Nephron (organoid): Measurements from ENCODE around the gene PSMC3.

ENCODE experiments used
- H3K27ac Mint-ChIP-seq, 3 experiments: 2 replicates each; pipeline ENCODE4 v1.8.0; 2020; ENCODE audit warnings: mixed read lengths in 3 of 3, mild to moderate bottlenecking in 2 of 3, moderate library complexity in 1 of 3
- H3K27me3 Mint-ChIP-seq: 2 replicates; pipeline ENCODE4 v1.8.0; 2021; ENCODE audit warnings: low read depth, mild to moderate bottlenecking, moderate library complexity, mixed read lengths
- H3K36me3 Mint-ChIP-seq: 2 replicates; pipeline ENCODE4 v1.8.0; 2020; ENCODE audit warnings: low read depth, mixed read lengths
- H3K4me1 Mint-ChIP-seq: 2 replicates; pipeline ENCODE4 v1.8.0; 2020; ENCODE audit warnings: mixed read lengths
- H3K4me3 Mint-ChIP-seq, 3 experiments: 2 replicates each; pipeline ENCODE4 v1.8.0; 2020; ENCODE audit warnings: mild to moderate bottlenecking in 3 of 3, mixed read lengths in 3 of 3, moderate library complexity in 2 of 3
- H3K9me3 Mint-ChIP-seq: 2 replicates; pipeline ENCODE4 v1.8.0; 2020; ENCODE audit warnings: mixed read lengths
- TF ChIP-seq, protein P1 (sequence below), 3 experiments: fragments of 200-600 bp; sonication (generic); IDR thresholded peaks; one replicate each; pipeline ENCODE4 v1.5.0; 2021; ENCODE audit warnings: antibody characterized with exemption in 3 of 3; ENCODE audit not compliant: unreplicated experiment in 3 of 3

Gene PSMC3

DNA sequence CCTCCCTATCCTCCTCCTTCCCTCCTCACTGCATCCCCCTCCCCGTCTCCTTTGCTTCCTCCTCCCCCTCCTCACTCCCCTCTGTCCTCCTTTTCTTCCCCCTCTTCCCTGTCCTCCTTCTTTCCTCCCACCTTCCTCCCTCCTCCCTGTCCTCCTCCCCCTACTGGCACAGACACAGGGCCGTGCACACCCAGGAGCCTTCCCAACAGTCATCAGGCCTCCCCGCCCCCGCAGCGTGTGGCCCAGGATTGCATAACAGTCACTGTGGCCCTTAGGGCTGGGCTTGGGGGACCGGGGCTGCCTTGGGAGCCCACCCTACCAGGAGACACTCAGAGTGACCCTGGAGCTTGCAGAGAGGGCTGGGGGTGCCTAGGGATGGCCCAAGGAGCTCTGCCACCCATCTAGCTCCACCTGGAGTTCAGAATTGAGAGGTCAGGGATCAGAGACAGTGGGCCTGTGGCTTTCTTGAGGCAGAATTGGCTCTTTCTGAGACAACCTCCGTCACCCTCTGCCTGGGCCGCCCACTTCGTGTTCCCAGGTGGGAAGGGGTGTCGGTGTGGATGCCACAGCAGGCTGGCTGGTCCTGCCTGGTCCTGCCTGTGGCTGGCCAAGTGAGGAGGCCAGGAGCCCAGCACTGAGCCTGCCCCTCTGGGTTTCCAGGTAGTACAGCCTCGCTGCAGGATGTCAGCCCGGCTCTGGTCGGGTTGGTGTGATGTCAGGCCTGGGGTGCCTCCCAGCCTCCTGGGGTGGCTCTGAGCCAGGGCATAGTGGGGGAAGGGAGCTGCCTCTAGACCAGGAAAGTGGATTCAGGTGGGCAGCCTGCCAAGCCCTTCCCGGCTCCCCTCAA is 49.5 kb downstream of the PSMC3 start:
- Mint-ChIP-seq H3K9me3 (no peaks in the 10 kb centered on the region), H3K36me3 (no peaks in the 10 kb centered on the region), H3K4me3 (no peak overlapping the region), H3K27ac (peak overlapping the region in 1 of 3 experiments; percentile 49), H3K27me3 (peaks cover 6% of the 10 kb centered on the region), H3K4me1 (no peaks in the 10 kb centered on the region)
- TF ChIP-seq, protein P1, sequence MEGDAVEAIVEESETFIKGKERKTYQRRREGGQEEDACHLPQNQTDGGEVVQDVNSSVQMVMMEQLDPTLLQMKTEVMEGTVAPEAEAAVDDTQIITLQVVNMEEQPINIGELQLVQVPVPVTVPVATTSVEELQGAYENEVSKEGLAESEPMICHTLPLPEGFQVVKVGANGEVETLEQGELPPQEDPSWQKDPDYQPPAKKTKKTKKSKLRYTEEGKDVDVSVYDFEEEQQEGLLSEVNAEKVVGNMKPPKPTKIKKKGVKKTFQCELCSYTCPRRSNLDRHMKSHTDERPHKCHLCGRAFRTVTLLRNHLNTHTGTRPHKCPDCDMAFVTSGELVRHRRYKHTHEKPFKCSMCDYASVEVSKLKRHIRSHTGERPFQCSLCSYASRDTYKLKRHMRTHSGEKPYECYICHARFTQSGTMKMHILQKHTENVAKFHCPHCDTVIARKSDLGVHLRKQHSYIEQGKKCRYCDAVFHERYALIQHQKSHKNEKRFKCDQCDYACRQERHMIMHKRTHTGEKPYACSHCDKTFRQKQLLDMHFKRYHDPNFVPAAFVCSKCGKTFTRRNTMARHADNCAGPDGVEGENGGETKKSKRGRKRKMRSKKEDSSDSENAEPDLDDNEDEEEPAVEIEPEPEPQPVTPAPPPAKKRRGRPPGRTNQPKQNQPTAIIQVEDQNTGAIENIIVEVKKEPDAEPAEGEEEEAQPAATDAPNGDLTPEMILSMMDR (IDR thresholded peaks at IDR 0.05; ENCODE audit: unreplicated experiment in 3 of 3) = no peak

DNA sequence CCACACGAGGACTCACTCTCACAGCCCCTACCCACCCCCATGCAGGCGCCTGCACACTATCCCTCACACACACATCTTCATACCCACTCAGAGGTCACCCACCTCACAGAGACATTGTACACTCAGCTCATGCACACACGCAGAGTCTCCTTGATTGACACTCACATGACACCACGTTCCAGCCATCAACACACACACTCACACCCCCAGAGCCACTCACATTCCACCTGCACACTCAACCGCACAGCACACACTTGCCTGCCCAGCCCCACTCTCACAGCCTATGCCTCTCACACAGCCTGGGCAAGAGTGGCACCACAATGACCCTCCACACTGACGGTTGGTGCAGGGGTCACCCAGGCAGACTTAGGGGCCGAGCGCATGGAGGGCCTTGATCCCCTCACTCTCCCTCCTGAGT is 50.1 kb downstream of the PSMC3 start:
- Mint-ChIP-seq H3K4me1 (no peaks in the 10 kb centered on the region), H3K27ac (peak overlapping the region in 1 of 3 experiments; percentile 49), H3K4me3 (no peak overlapping the region), H3K9me3 (no peaks in the 10 kb centered on the region), H3K36me3 (no peaks in the 10 kb centered on the region), H3K27me3 (peaks cover 6% of the 10 kb centered on the region)
- TF ChIP-seq, protein P1 (IDR thresholded peaks at IDR 0.05; ENCODE audit: unreplicated experiment in 3 of 3) = no peak

DNA sequence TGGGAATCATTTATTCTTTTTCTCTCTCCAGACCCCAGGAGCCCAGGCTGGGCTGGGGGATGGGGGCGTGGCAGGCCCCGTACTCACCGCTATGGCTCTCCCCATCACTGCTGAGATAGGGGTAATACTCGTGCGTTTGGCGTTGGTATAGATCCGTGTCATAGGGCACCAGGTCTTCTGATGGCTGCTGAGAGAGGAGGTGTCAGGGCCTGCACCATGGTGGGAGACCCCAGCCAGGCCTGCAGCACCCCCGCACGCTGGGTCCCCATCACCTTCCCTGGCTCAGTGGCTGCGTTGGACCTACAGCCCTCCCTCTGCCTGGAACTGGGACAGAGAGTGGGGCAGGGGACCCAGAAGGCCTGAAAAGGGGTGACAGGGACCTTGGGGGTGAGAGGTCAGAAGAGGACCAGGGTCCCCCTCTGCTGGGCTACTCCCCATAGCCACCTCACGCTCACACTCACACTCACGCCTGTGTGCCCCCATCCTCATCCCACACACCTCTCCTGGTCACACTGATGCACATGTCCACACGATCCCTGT is 50.6 kb downstream of the PSMC3 start:
- no peaks in the 10 kb centered on the region for H3K4me1 Mint-ChIP-seq
- no peaks in the 10 kb centered on the region for H3K36me3 Mint-ChIP-seq
- no peaks in the 10 kb centered on the region for H3K9me3 Mint-ChIP-seq
- TF ChIP-seq, protein P1 (IDR thresholded peaks at IDR 0.05; ENCODE audit: unreplicated experiment in 3 of 3) = no peak
- peaks cover 6% of the 10 kb centered on the region for H3K27me3 Mint-ChIP-seq
- H3K4me3 Mint-ChIP-seq = no peak overlapping the region
- H3K27ac Mint-ChIP-seq = peak overlapping the region in 1 of 3 experiments; percentile 49

DNA sequence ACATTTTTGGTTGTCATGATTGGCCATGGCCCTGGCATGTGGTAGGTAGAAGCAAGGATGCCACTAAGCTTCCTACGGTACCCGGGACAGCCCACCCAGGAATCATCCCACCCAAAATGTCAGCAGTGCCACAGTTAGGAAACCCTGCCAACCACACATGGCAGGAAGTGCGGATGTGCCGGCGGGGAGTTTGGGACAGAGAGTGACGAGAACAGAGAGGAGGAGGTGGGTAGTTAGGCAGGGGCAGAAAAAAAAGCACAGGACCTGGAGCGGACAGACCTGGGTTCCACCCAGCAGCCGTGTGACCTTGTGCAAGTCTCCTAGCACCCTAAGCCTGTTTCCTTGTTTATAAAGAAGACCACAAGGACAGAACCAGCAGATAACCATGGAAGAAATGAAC is 51.2 kb downstream of the PSMC3 start:
- Mint-ChIP-seq H3K36me3 (no peaks in the 10 kb centered on the region), H3K9me3 (no peaks in the 10 kb centered on the region), H3K4me1 (no peaks in the 10 kb centered on the region), H3K4me3 (no peak overlapping the region), H3K27ac (no peak overlapping the region), H3K27me3 (peaks cover 6% of the 10 kb centered on the region)
- TF ChIP-seq, protein P1 (IDR thresholded peaks at IDR 0.05; ENCODE audit: unreplicated experiment in 3 of 3) = no peak

DNA sequence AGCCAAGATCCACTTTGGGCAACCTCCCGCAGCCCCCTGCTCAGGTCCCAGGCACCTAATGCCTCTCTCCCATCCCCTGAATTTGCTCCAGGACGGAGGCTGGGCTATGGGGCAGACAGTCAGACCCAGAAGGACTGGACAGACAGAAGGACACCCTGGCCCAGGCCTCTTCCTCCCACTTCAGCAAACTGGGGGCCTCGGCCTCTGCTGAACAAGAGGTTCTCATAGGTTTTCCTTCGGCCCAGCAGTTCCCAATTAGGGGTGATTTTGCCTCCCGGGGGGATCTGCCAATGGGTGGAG is 51.6 kb downstream of the PSMC3 start:
- Mint-ChIP-seq H3K27ac (no peak overlapping the region), H3K4me3 (no peak overlapping the region), H3K36me3 (no peaks in the 10 kb centered on the region), H3K4me1 (no peaks in the 10 kb centered on the region), H3K27me3 (peaks cover 6% of the 10 kb centered on the region), H3K9me3 (no peaks in the 10 kb centered on the region)
- TF ChIP-seq, protein P1 (IDR thresholded peaks at IDR 0.05; ENCODE audit: unreplicated experiment in 3 of 3) = no peak
